ENCODE data around the gene PINLYP. TPM values are rescaled to one million over a fixed set of nuclear protein-coding genes. Genes with fewer than 3 reads are reported as not detected.

The PINLYP gene
- total and polyA plus RNA-seq, 2 of the 13 experiments (the other 11 are each of a cell fraction or from before 2014, with no cell fraction given): 0.21 to 0.24 TPM

DNA sequence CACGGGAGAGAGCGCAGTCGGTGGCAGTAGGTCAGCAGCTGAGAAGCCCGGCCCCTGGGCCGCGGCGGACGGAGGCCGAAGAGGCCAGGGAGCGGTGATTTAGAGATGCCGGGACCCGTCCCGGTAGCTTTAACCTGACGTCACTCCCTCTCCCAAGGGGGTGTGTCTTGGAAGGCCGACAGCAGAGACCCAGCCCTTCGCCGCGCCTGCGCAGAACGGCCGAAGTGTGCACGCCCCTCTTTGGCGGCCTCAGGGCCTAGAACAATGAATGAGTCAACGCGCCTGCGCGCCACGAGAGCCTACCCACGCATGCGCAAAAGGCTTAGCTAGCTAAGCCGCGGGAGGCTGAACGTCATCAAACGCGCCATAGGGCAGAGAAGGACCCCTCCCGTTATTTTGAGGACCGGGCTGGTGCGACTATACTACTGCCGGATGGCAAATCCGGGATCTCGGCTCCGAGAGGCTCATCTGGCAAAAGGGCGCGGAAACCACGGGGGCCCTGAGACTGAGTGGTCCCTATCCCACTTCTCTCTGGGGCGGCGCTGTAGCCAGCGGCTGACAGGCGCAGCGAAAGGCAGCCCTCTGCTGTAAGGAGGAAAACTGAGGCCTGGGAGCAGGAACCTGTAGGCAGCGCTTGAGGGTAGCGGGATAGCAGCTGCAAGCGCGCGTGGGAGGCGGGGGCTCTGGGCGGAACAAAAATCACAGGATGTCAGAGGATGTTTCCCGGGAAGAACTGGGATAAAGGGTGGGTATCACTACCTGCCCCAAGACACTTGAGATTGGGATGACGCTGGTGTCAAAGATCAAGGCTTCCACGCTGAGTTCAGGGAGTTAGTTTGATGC lies 20.6 kb downstream of the PINLYP start, which contains the start of the genes IRGQ and ZNF576 (continued):
- TF ChIP-seq RERE (CRISPR knock-in tag; IDR thresholded peaks at IDR 0.05; ENCODE audit: low read depth): no peak
- no peak for TF ChIP-seq POLR2AphosphoS2 (IDR thresholded peaks at IDR 0.05; ENCODE audit: low read depth, low read length)
- peak; percentile 91; the same call in 1 of the 2 replicates for TF ChIP-seq GLI4 (CRISPR knock-in tag; IDR thresholded peaks at IDR 0.05; ENCODE audit: borderline replicate concordance)
- no peak for TF ChIP-seq ZNF383 (CRISPR knock-in tag; IDR thresholded peaks at IDR 0.05; ENCODE audit: borderline replicate concordance)
- TF ChIP-seq SP2 (CRISPR knock-in tag; IDR thresholded peaks at IDR 0.05): 0 out of 2 replicates have a peak, but pooled peaks have one; percentile 11
- TF ChIP-seq ZNF879 (CRISPR knock-in tag; IDR thresholded peaks at IDR 0.05): no peak
- TF ChIP-seq SAFB2 (CRISPR knock-in tag; IDR thresholded peaks at IDR 0.05; ENCODE audit: borderline replicate concordance, low read depth): peak; percentile 4; the same call in 1 of the 2 replicates
- no peak; the same call in 1 of the 2 replicates for TF ChIP-seq ZNF460 (CRISPR knock-in tag; IDR thresholded peaks at IDR 0.05; ENCODE audit: borderline replicate concordance)
- TF ChIP-seq THRA (CRISPR knock-in tag; IDR thresholded peaks at IDR 0.05; ENCODE audit: borderline replicate concordance): 0 out of 2 replicates have a peak, but pooled peaks have one; percentile 11
- TF ChIP-seq ZNF280B (CRISPR knock-in tag; IDR thresholded peaks at IDR 0.05; ENCODE audit: borderline replicate concordance): peak; percentile 55; the same call in 1 of the 2 replicates
- TF ChIP-seq TGIF2 (CRISPR knock-in tag; IDR thresholded peaks at IDR 0.05): peak; percentile 35
- no peak for TF ChIP-seq ZNF468 (CRISPR knock-in tag; IDR thresholded peaks at IDR 0.05)
- TF ChIP-seq ZNF451 (CRISPR knock-in tag; IDR thresholded peaks at IDR 0.05): 0 out of 2 replicates have a peak, but pooled peaks have one; percentile 41
- no peak for TF ChIP-seq PAWR (CRISPR knock-in tag; IDR thresholded peaks at IDR 0.05; ENCODE audit: borderline replicate concordance)
- TF ChIP-seq NPAS2 (CRISPR knock-in tag; IDR thresholded peaks at IDR 0.05; ENCODE audit: borderline replicate concordance): no peak
- TF ChIP-seq SOX5 (CRISPR knock-in tag; IDR thresholded peaks at IDR 0.05; ENCODE audit: borderline replicate concordance): no peak; the same call in 1 of the 2 replicates
- peak; percentile 34; the same call in 1 of the 2 replicates for TF ChIP-seq BHLHE40 (IDR thresholded peaks at IDR 0.05; ENCODE audit: low read length)
- TF ChIP-seq SRF (IDR thresholded peaks at IDR 0.05; ENCODE audit: low read depth, low read length): 0 out of 2 replicates have a peak, but pooled peaks have one; percentile 45
- TF ChIP-seq DR1 (CRISPR knock-in tag; IDR thresholded peaks at IDR 0.05): peak; percentile 67; the same call in 1 of the 2 replicates

Measured in HepG2 (cell line).